ENCODE measurements around the gene FHL1. TPM values are rescaled to one million over a fixed set of nuclear protein-coding genes. Genes with fewer than 3 reads are reported as not detected.

The FHL1 gene
- total and polyA plus RNA-seq, 2 donors (not counting 3 experiments of a cell fraction or from before 2014, with no cell fraction given): 50.6 to 59.4 TPM

- DNase-seq (ENCODE audit: low read depth, low spot score) (no peak), FAIRE-seq (no peak)
- no peak overlapping the region for H3K4me3 ChIP-seq (replicated peaks in 1 of 3; ENCODE audit: insufficient read depth in 1 of 3, low read depth in 1 of 3, low read length in 3 of 3)
- no TSS peak for BruUV-seq (replicated peaks)
- no peaks in the 10 kb centered on the region for H3K4me1 ChIP-seq (ENCODE audit: control insufficient read depth, extremely low read depth, insufficient read depth, low read length)
- TF ChIP-seq EZH2 (IDR thresholded peaks at IDR 0.05; ENCODE audit: borderline replicate concordance, low read depth, low read length, severe bottlenecking): no peak
- TF ChIP-seq GATA2 (IDR thresholded peaks at IDR 0.05; ENCODE audit: insufficient read depth, insufficient read length, low read depth, low read length): no peak
- TF ChIP-seq MYC (IDR thresholded peaks at IDR 0.05; ENCODE audit: low read depth, low read length): no peak
- no peak for TF ChIP-seq POLR2AphosphoS5 (IDR thresholded peaks at IDR 0.05; ENCODE audit: insufficient read depth, low read depth, low read length)
- no peak for TF ChIP-seq CTCF (IDR thresholded peaks at IDR 0.05; ENCODE audit: extremely low read depth in 1 of 2, insufficient read depth in 1 of 2, low read depth in 1 of 2, low read length in 2 of 2)
- TF ChIP-seq JUN (IDR thresholded peaks at IDR 0.05; ENCODE audit: borderline replicate concordance, insufficient read depth, insufficient read length, low read depth): no peak
- TF ChIP-seq FOS (IDR thresholded peaks at IDR 0.05; ENCODE audit: borderline replicate concordance, insufficient read depth, low read length): no peak
- TF ChIP-seq POLR2A (IDR thresholded peaks at IDR 0.05; ENCODE audit: low read depth, low read length): no peak
- no peak for TF ChIP-seq MAX (IDR thresholded peaks at IDR 0.05; ENCODE audit: insufficient read depth, insufficient read length)
- H3K79me2 ChIP-seq (ENCODE audit: control insufficient read depth, insufficient read depth, low read length): no peaks in the 10 kb centered on the region
- no peak overlapping the region for H3K9ac ChIP-seq (replicated peaks; ENCODE audit: extremely low read depth, insufficient read depth, low read length)
- H2AFZ ChIP-seq (ENCODE audit: low read depth, low read length): no peak overlapping the region
- POLR2A ChIA-PET: no interaction called here
- no peaks in the 10 kb centered on the region for H3K27me3 ChIP-seq (ENCODE audit: control insufficient read depth in 2 of 2, insufficient read depth in 2 of 2, low read length in 2 of 2)
- CTCF ChIA-PET: interaction anchor here (0.7 kb wide), 1 partner anchor 100 kb away, joined by 3 read pairs; no protein-coding TSS in a partner anchor
- H4K20me1 ChIP-seq (replicated peaks; ENCODE audit: control insufficient read depth, extremely low read depth, insufficient read depth, low read length): no peaks in the 10 kb centered on the region
- H3K4me2 ChIP-seq (ENCODE audit: insufficient read depth, low read length): no peak overlapping the region
- H3K9me3 ChIP-seq (replicated peaks; ENCODE audit: control insufficient read depth, insufficient read depth, low read length): no peaks in the 10 kb centered on the region
- no peaks in the 10 kb centered on the region for H3K9me1 ChIP-seq (replicated peaks; ENCODE audit: control insufficient read depth, extremely low read depth, insufficient read depth, low read length)
- no peaks in the 10 kb centered on the region for H3K36me3 ChIP-seq (ENCODE audit: control insufficient read depth in 2 of 2, extremely low read depth in 1 of 2, insufficient read depth in 2 of 2, low read length in 2 of 2)
- intact Hi-C loops (cut with micrococcal nuclease): no loop called here
- dilution Hi-C loops (cut with MboI; ENCODE audit: extremely low pct_ligation_motif_present, low sequenced_read_pairs): no loop called here
- no peak overlapping the region for H3K27ac ChIP-seq (ENCODE audit: insufficient read depth, low read depth, low read length)
Observed at GRCh38 chrX:136128743-136129142, 18.6 kb upstream of the FHL1 start.
